Common myeloid progenitor, CD34-positive (primary cell): Measurements from ENCODE around the gene SCAP.

Experiments
- CTCF ChIA-PET: fragments of 350-600 bp; sonication (Branson Sonifier 250); formaldehyde crosslinking; loops from one replicate; lab custom pipeline; 2021; ENCODE audit warnings: antibody characterized with exemption; lab: Charles Lee
- POLR2A ChIA-PET: fragments of 350-600 bp; sonication (Branson Sonifier 250); formaldehyde crosslinking; loops from one replicate; lab custom pipeline; 2021; ENCODE audit warnings: antibody characterized with exemption; lab: Charles Lee
- DNase-seq, 3 donors: peaks; one replicate each; pipeline versions ENCODE4 v3.0.0 to v3.0.0-alpha.2; 2013
- H3K27ac ChIP-seq, 2 experiments: 1 replicate in 1 of 2; 2 replicates in 1 of 2; pipeline ENCODE4 v1.7.0; 2013; ENCODE audit warnings: inconsistent platforms in 2 of 2, low read length in 2 of 2, mild to moderate bottlenecking in 2 of 2, low read depth in 1 of 2, moderate library complexity in 1 of 2; ENCODE audit not compliant: severe bottlenecking in 2 of 2, insufficient read depth in 1 of 2, poor library complexity in 1 of 2
- H3K27me3 ChIP-seq, 5 experiments: replicated peaks in 2 of 5; 1 replicate in 3 of 5; 2 replicates in 2 of 5; pipeline versions ENCODE4 v1.6.1 to v1.7.0; 2013; ENCODE audit warnings: low read length in 4 of 5, mild to moderate bottlenecking in 2 of 5, moderate library complexity in 2 of 5, inconsistent platforms in 1 of 5; ENCODE audit not compliant: insufficient read depth in 5 of 5, control insufficient read depth in 4 of 5
- H3K36me3 ChIP-seq, 4 experiments: 1 replicate in 2 of 4; 2 replicates in 2 of 4; pipeline versions ENCODE4 v1.6.1 to v1.7.0; 2013; ENCODE audit warnings: low read length in 3 of 4, control low read depth in 1 of 4, mild to moderate bottlenecking in 1 of 4; ENCODE audit not compliant: control insufficient read depth in 4 of 4, insufficient read depth in 4 of 4
- H3K4me1 ChIP-seq, 4 experiments: 1 replicate in 3 of 4; 2 replicates in 1 of 4; pipeline versions ENCODE4 v1.6.1 to v1.7.1; 2013; ENCODE audit warnings: low read length in 3 of 4, mild to moderate bottlenecking in 3 of 4, control low read depth in 1 of 4, inconsistent platforms in 1 of 4, moderate library complexity in 1 of 4; ENCODE audit not compliant: control insufficient read depth in 4 of 4, insufficient read depth in 4 of 4; ENCODE audit errors: control extremely low read depth in 1 of 4
- H3K4me3 ChIP-seq, 7 experiments: 1 replicate in 4 of 7; 2 replicates in 3 of 7; pipeline versions ENCODE4 v1.5.1 to v1.7.0; 2013; ENCODE audit warnings: mild to moderate bottlenecking in 7 of 7, low read length in 6 of 7, moderate library complexity in 6 of 7, inconsistent platforms in 2 of 7, low read depth in 2 of 7, control low read depth in 1 of 7; ENCODE audit not compliant: insufficient read depth in 4 of 7, control insufficient read depth in 1 of 7; ENCODE audit errors: extremely low read depth in 1 of 7
- H3K9me3 ChIP-seq, 5 experiments: 1 replicate in 4 of 5; 2 replicates in 1 of 5; pipeline versions ENCODE4 v1.6.1 to v1.7.1; 2013; ENCODE audit warnings: low read length in 4 of 5, mild to moderate bottlenecking in 2 of 5, inconsistent platforms in 1 of 5, low read depth in 1 of 5, moderate library complexity in 1 of 5; ENCODE audit not compliant: control insufficient read depth in 4 of 5, insufficient read depth in 2 of 5; ENCODE audit errors: control extremely low read depth in 1 of 5
- WGBS: methylation state at CpG from one replicate; pipeline ENCODE4 v1.1.5; 2013; ENCODE audit not compliant: insufficient coverage; 5-methylcytosine and 5-hydroxymethylcytosine counted together

The SCAP gene

DNA sequence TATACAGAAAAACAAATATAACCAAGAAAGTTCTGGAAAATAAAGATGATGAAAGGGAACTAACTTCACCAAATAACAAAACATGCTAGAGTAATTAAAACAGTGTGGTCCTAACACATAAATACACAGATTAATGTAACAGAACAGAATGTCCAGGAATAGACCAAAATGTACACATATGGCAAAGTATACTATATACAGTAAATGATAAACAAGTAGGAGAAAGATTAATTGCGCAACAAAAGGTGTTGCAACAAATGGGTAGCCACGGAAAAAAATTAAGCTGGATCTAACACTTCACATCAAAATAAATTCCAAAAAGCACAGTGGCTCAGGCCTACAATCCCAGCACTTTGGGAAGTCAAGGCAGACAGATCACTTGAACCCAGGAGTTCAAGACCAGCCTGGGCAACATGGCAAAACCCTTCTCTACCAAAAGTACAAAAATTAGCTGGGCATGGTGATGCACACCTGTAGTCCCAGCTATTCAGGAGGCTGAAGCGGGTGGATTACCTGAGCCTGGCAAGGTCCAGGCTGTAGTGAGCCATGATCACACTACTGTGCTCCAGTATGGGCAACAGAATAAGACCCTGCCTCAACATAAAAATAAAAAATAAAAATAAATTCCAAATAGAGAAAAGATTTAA, 19.8 kb downstream of the SCAP start:
- 100% methylated on average over 1 of the region's 3 CpGs for WGBS
- CTCF ChIA-PET: interaction anchor here (0.6 kb wide), 1 partner anchor 66 kb away, joined by 3 read pairs; no protein-coding TSS in a partner anchor
- no peak for DNase-seq

DNA sequence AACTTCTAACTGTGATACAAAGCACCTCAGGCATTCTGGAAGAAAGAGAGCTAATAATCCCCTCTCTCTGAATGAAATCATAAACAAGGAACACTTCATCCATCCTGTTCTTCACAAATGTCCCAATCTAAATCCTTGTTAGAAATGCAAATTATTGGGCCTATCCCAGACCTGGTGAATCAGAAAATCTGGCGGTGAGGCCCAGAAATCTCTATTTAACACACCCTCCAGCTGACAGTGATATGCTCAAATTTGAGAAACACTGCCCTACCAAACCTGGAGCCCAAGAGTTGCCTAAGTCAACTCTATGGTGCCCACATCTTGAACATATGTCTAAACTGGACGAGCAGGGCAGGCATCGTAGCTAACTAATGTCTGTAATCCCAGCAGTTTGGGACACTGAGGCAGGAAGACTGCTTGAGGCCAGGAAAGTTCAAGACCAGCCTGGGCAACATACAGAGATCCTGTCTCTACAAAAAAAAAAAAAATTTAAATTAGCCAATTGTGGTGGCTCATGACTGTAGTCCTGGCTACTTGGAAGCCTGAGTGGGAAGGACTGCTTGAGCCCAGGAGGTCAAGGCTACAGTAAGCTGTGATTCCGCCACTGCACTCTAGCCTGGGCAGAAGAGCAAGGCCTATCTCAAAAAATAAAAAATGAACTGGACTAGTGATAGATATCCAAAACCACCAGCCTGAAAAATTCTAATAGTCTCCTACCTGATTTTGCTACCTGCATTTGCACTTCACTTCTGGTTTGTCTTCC, 23.1 kb downstream of the SCAP start:
- H3K27ac ChIP-seq: no peak overlapping the region
- ChIA-PET POLR2A (no interaction called here), CTCF (interaction anchor here (1.3 kb wide), 1 partner anchor 31 kb away, joined by 5 read pairs; no protein-coding TSS in a partner anchor)
- DNase-seq: no peak
- no peaks in the 10 kb centered on the region for H3K36me3 ChIP-seq
- no peaks in the 10 kb centered on the region for H3K27me3 ChIP-seq
- 83% methylated on average over 4 of the region's 4 CpGs for WGBS
- peaks cover 0 to 5% (median 2%) of the 10 kb centered on the region in 4 experiments for H3K4me1 ChIP-seq
- no peaks in the 10 kb centered on the region for H3K9me3 ChIP-seq
- no peak overlapping the region for H3K4me3 ChIP-seq

More for the DNA sequence above, 19.8 kb downstream of the SCAP start:
- peaks cover 0 to 6% (median 3%) of the 10 kb centered on the region in 5 experiments for H3K9me3 ChIP-seq
- H3K27ac ChIP-seq: no peak overlapping the region
- peaks cover 0 to 2% (median 0%) of the 10 kb centered on the region in 4 experiments for H3K36me3 ChIP-seq
- H3K27me3 ChIP-seq: no peaks in the 10 kb centered on the region
- POLR2A ChIA-PET: no interaction called here
- no peak overlapping the region for H3K4me3 ChIP-seq
- H3K4me1 ChIP-seq: peaks cover 0 to 5% (median 2%) of the 10 kb centered on the region in 4 experiments

DNA sequence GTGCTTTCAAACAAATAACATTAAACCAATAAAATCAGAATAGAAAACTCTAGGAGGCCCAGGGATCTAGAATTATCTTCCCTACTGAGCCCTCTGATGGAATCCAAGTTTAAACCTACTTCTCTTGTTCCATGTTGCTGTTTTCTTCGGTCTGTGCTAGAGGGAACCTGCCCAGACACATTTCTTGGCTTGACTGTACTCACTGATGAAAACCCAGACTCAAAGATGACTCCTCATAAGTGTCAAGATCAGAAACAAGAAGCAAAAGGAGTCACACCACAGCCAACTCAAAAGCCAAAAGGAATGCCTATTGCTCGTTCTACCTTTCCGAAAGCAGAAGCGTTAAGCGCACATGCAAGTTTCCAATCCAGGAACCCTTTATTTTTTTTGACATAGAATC, 31.6 kb downstream of the SCAP start:
- ChIA-PET POLR2A (no interaction called here), CTCF (interaction anchor here (1.9 kb wide), 1 partner anchor 23 kb away, joined by 5 read pairs; no protein-coding TSS in a partner anchor)
- Histone ChIP-seq H3K4me1 (no peaks in the 10 kb centered on the region), H3K27me3 (no peaks in the 10 kb centered on the region), H3K9me3 (no peaks in the 10 kb centered on the region), H3K4me3 (no peak overlapping the region), H3K36me3 (peaks cover 0 to 29% (median 17%) of the 10 kb centered on the region in 4 experiments), H3K27ac (no peak overlapping the region)
- WGBS: 94% methylated on average over 4 of the region's 5 CpGs
- DNase-seq: no peak

GRCh38 chr3:47443611-47443995, 32.1 kb downstream of the SCAP start:
- Histone ChIP-seq H3K4me3 (no peak overlapping the region), H3K9me3 (no peaks in the 10 kb centered on the region), H3K27me3 (no peaks in the 10 kb centered on the region), H3K27ac (no peak overlapping the region), H3K4me1 (no peaks in the 10 kb centered on the region), H3K36me3 (peaks cover 0 to 29% (median 20%) of the 10 kb centered on the region in 4 experiments)
- WGBS: 90% methylated on average over 5 of the region's 5 CpGs
- DNase-seq: no peak
- ChIA-PET CTCF (no interaction called here), POLR2A (no interaction called here)

- DNase-seq: no peak
- Histone ChIP-seq H3K27ac (no peak overlapping the region), H3K9me3 (peaks cover 0 to 3% (median 0%) of the 10 kb centered on the region in 5 experiments), H3K4me3 (no peak overlapping the region), H3K27me3 (no peaks in the 10 kb centered on the region), H3K36me3 (peaks cover 4 to 41% (median 24%) of the 10 kb centered on the region in 4 experiments), H3K4me1 (no peaks in the 10 kb centered on the region)
- 92% methylated on average over 2 of the region's 4 CpGs for WGBS
- CTCF ChIA-PET: interaction anchor here (0.6 to 1.8 kb wide), 3 partner anchors 16 to 344 kb away, joined by 3 to 6 read pairs (median 4); no protein-coding TSS in a partner anchor
- POLR2A ChIA-PET: no interaction called here
These were observed 33.8 kb downstream of the SCAP start for GRCh38 chr3:47441796-47442551.

GRCh38 chr3:47440131-47440530, 35.6 kb downstream of the SCAP start:
- Histone ChIP-seq H3K27me3 (no peaks in the 10 kb centered on the region), H3K4me3 (no peak overlapping the region), H3K27ac (no peak overlapping the region), H3K36me3 (peaks cover 4 to 43% (median 26%) of the 10 kb centered on the region in 4 experiments), H3K9me3 (peaks cover 0 to 3% (median 0%) of the 10 kb centered on the region in 5 experiments), H3K4me1 (no peaks in the 10 kb centered on the region)
- CTCF ChIA-PET: interaction anchor here (0.8 to 1.6 kb wide), 4 partner anchors 18 to 38 kb away, joined by 3 to 5 read pairs (median 4); partner anchors contain the start of gene SCAP
- POLR2A ChIA-PET: no interaction called here
- DNase-seq: peak in 2 of 3 donors; percentile 19 to 33
